Stimulated activated CD4-positive, alpha-beta T cell treated with anti-CD3 and anti-CD28 coated beads, Interleukin-2, amount 100 ng/mL, for 4 hours (primary cell): ENCODE data around the gene MOB4.
"Not testable (repeated sequence)": the region's sequence is repeated elsewhere in the genome, so short reads cannot be mapped to it uniquely, and the experiment has no call there.

Source experiments
- DNase-seq: peaks from one replicate; pipeline ENCODE4 v3.0.0-alpha.2; 2020; ENCODE audit warnings: low read depth

The MOB4 gene

DNA sequence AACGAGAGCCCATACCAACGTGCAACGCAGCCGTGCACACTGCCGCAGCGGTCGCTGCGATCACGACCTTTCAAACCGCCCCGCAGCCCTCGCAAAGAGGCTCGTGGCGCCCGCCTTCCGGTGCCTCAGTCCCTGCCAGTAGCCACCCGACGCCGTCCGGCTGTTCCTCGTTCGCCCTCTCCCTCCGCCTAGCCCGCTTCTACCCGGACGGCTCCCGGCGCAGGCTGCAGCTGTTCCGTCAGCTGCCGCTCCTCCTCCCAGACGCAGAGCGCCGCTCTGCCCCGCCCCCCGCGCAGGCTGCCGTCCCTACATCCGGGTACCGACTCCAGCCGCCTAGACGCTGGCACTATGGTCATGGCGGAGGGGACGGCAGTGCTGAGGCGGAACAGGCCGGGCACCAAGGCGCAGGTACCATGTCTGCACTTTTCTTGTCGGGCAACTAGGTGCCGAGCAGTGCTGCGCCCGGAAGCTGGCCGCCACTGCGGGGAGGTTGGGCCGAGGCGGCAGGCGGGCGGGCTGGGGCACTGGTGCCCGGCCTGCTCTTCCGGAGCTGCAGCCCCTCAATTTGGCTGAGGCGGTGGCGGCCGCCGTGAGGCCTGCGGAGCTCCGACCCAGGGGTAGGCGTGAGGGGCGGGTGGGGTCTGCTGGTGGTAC is at the start of gene MOB4:
Gene MOB4, plus strand, starts transcription at position 328 of the 654 bp plus-strand sequence. Its CDS starts 21 bp downstream, at position 349.
- peak; percentile 82 for DNase-seq

DNA sequence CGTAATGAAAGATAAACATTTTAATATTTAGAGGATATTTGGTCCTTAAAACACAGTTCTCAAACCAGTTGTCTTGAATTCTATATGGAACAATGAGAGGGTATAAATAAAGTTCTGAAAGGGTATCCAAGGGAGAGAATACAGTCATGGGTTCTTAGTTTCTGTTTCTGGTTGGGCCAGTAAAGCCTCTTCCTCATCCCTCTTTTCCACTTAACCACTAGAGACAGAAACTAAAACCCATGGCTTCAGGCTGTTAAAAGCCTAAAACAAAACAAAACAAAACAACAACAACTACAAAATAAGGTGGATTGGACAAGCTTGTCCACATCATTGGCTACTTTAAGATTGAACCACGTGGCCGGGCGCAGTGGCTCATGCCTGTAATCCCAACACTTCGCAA is 43.7 kb upstream of the MOB4 start:
- no peak for DNase-seq

- DNase-seq = no peak
Measured at GRCh38 chr2:197477797-197478196, 38.1 kb upstream of the MOB4 start.

DNA sequence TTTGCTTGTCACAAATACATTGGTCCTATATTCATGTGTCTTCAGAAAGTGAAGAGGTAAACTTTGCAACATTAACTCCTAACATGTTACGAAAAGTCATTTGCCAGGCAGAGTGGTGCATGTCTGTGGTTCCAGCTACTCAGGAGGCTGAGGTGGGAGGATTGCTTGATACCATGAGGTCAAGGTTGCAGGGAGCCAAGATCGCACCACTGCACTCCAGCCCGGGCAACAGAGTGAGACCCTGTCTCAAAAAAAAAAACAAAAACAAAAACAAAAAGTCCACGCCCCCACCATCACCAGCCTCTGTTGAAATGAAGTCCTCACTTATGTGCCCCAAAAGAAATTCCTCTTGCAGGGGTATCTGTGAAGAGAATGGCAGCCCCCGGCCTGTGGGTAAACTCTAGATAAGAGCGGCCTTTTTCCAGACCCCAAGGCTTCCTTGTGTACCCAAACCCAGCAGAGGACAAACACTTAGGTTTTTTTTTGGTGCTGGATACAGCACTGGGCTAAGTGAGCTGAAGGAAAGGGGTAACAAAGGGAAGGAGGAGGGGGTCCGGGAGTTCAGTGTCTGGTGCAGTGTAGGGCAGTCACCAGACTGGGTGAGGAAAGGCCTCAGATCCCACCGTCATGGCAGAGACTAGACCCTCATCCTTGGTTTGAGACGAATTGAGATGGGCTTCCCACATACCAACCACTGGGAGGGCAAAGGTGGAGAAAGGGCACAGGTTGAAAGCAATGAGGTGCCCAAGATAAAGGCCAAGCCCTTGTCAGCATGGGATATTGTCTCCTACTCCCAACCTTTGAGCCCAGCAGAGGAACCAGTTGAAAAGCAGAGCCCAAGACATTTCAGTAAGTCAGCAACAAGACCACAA is 35.5 kb upstream of the MOB4 start:
- DNase-seq = no peak

- DNase-seq = not testable (repeated sequence)
Measured at GRCh38 chr2:197484248-197484647, 31.6 kb upstream of the MOB4 start.

DNA sequence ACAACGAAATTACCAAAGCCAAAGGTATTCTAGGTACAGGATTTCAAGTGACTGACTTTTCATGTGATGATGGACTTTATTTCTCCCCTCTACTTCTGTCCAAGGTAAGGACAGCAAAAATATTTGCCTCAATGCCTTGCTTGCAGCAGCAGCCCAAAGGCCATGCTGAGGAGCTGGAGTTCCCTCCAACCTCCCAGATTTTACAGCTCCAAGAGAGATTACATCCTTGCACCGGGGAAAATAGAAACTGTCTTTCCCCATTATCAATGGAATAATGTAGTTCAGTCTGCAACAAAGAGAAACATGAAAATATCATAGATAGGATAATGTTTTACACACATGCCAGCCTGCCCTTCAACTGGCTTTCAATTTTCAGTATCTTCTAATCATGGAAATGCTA is 29.7 kb upstream of the MOB4 start:
- no peak for DNase-seq

GRCh38 chr2:197487385-197487784 is 28.5 kb upstream of the MOB4 start:
- no peak for DNase-seq

GRCh38 chr2:197495433-197496134 is 20.3 kb upstream of the MOB4 start:
- no peak for DNase-seq

DNA sequence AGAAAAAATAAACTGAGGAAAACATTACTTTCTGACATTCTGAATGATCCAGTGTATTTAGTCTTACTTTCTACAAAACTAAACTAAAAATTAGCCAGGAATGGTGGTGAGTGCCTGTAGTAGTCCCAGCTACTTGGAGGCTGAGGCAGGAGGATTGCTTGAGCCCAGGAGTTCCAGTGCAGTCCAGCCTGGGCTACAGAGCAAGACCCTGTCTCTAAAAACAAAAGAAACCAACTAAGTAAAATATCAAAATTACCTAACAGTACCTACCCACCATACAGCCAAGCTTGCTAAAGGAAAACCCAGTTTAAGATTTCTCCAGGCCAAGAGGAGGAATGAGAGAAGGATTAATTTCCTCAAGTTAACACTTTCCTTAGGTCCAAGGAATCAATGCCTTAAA is 19.2 kb upstream of the MOB4 start:
- no peak for DNase-seq

DNA sequence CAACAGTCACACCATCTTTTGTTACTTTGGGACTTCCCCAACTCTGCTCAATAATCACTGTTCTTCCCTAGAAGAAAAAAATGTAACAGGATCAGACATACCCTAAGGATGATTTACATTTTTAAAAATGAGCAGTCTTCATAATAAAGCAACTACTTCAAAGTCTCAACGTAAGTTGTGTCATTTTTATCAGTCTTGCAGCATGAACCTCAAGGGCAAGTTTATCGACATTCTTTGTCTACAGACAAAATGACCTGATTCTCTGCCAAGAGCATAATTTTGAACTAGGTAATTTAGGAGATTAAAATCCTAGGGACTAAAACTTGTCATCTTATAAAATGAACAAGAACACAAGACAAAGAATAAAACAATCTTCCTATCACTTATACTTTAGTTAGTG is 18.5 kb upstream of the MOB4 start:
- DNase-seq = no peak

DNA sequence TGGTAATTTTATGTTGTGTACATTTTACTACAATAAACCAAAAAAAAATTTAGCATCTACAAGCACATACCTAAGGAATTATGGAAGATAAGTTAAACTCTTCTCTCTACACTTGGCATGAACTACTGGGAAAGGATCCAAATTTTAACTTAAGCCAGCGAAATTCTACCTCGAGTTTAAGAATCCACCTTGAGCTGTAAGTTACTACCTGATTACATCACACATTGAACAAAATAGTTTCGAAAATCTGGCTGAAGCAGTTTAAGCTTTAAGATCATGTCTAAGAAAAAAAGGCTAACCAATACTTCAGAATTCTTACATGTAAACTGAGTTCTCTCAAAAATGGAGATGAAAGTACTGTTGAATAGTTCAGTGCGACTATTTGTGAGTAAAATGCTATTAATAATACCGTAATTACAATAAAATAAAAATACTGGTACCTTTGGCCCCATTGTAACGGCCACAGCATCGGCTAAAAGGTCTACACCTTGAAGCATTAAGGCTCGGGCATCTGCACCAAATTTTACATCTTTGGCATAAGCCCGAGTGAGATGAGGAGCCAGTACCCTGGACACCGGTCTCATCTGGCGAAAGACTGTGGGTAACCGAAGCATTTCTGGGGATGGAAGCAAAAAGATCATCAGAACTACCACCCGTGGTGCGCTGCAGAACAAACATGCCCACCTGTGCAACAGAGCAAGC is 17.5 kb upstream of the MOB4 start:
- no peak for DNase-seq

GRCh38 chr2:197498937-197499593 is 16.8 kb upstream of the MOB4 start:
- peak; percentile 51 for DNase-seq

GRCh38 chr2:197499594-197500502 is 16.0 kb upstream of the MOB4 start, which contains the start of the genes HSPD1 and HSPE1:
Gene HSPD1, minus strand, starts transcription at chr2:197499840. Its CDS starts 992 bp downstream, at chr2:197498848.
Gene HSPE1, plus strand, starts transcription at chr2:197500379. Its CDS starts 58 bp downstream, at chr2:197500437.
- peak; percentile 96 for DNase-seq

DNA sequence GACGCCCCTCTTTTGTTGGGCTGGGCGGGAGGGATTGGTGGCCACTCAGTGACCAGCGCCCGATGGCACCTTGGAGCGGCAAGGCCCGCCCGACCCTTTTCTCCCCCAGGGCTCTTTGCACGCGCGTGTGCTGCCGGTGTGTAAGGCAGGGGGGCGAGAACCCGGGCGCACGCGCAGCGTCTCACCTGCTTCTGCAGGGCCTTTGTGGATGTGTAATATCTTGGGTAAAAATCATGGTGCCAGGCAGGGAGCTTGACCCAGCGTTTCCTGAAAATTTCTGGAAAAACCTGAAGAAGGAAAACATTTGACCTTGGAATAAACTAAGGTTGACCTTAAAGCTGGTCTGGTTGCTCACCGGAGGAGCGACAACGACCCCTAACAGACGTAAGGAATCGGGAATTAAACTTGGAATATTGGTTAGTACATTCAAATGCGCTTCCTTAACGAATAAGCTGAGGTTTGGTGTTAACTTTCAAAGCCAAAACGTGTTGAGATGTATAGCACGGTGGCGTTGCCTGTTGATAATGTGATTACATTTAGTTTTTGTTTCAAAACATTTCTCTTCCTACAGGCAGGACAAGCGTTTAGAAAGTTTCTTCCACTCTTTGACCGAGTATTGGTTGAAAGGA is 15.2 kb upstream of the MOB4 start:
- DNase-seq = no peak

GRCh38 chr2:197502201-197502600 is 13.7 kb upstream of the MOB4 start:
- DNase-seq = no peak

DNA sequence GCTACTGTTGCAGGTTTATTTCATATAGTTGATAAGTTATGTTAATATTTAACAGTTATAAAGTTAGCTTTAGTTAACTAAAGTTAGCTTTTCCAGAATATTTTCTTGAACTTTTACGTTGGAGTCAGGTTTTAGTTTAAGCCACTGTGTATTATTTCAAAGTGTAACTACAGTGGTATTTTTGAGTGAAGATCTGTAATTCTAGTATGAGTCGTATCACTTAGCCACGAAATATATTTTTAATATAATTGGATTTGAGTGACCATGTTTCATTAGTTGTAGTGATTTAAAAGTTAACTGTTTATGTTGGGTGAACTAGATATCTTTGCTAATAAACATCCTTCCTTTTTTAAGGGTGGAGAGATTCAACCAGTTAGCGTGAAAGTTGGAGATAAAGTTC is 13.2 kb upstream of the MOB4 start:
- no peak for DNase-seq

DNA sequence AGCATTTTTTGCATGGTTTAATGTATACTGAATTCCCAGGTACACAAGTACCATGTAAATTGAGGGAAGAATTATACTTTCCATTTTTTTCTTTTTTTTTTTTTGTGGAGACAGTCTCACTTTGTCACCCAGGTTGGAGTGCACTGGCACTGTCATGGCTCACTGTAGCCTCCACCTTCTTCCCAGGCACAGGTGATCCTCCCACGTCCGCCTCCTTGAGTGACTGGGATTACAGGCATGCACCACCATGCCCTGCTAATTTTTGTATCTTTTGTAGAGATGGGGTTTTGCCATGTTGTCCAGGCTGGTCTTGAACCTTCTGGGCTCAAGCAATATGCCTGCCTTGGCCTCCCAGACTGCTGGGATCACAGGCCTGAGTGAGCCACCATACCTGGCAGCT is 11.9 kb upstream of the MOB4 start:
- DNase-seq = no peak

- DNase-seq = no peak
Measured at GRCh38 chr2:197504512-197504911, 11.4 kb upstream of the MOB4 start.

GRCh38 chr2:197506658-197507057 is 9.2 kb upstream of the MOB4 start:
- DNase-seq = no peak

- no peak for DNase-seq
Measured at GRCh38 chr2:197513915-197514314, 2.0 kb upstream of the MOB4 start.
